Measurements from ENCODE around the gene GNG7.
"Not testable (repeated sequence)": the region's sequence is repeated elsewhere in the genome, so short reads cannot be mapped to it uniquely, and the experiment has no call there.

Gene GNG7

GRCh38 chr19:2495651-2496316 lies 206.7 kb downstream of the GNG7 start:
- no peak for DNase-seq

DNA sequence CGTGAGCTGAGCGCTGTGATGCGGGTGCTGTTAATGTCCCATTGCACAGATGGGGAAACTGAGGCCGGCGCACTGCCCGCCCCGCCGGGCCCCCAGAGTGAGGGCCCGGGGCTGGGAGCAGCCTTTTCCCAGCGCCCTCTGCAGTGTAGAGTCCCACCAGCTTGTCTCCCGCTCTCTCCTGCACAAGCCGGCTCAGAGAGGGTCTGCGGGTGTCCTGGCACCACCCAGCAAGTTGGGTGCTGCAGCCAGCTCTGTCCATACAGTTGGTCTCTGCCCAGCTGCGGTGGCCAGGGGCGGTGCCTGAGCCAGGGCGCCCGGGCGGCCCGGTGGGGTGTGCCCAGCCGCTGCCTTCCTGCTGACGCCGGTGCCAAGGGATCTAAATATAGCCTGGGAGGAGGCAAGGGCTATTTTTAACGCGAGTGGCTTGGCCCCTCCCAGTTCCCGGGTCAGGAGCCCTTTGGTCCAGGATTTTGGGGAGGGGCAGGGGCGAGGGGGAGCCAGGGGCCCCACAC lies 207.3 kb downstream of the GNG7 start:
- peak; percentile 24 for DNase-seq

- peak; percentile 67 for DNase-seq
Observed at GRCh38 chr19:2494447-2495129, 207.9 kb downstream of the GNG7 start.

GRCh38 chr19:2494084-2494446 lies 208.4 kb downstream of the GNG7 start:
- no peak for DNase-seq

GRCh38 chr19:2493448-2493847 lies 209.0 kb downstream of the GNG7 start:
- not testable (repeated sequence) for DNase-seq

DNA sequence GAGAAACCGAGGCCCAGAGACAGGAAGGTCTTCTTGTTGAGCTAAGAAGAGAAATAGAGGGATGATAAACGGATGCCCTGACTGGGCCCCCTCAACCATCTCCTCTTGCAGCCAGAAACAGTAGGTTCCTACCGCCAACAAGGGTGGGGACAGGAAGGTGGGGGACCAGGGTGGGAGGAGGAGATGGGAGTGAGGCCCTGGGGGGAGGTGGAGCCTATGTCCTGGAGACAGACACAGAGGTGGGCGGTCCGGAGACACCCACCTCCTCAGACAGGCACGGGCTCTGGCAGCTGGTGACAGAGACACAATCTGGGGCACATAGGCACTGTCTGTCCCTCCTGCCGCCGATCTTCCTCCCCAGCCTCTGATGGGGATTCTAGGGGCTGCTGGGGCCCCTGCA lies 209.6 kb downstream of the GNG7 start:
- DNase-seq, result no peak

- DNase-seq, result no peak
Observed at GRCh38 chr19:2491130-2491801, 211.2 kb downstream of the GNG7 start.

DNA sequence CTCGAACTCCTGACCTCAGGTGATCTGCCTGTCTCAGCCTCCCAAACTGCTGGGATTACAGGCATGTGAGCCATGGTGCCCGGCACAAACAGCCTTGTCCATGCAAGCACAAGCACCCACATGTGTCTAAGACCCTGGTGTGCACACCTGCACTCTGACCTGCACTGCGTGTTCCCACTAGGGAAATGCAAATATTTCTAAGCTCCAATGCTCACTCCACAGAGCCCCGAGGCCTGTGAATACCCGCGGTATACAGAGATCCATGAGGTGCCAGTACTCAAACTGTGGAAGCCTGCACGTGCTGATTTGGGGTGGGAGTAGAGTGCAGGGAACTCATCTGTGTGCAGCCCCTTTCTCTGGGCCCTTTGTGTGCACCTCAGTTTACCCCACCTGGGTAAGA lies 211.8 kb downstream of the GNG7 start:
- no peak for DNase-seq

DNA sequence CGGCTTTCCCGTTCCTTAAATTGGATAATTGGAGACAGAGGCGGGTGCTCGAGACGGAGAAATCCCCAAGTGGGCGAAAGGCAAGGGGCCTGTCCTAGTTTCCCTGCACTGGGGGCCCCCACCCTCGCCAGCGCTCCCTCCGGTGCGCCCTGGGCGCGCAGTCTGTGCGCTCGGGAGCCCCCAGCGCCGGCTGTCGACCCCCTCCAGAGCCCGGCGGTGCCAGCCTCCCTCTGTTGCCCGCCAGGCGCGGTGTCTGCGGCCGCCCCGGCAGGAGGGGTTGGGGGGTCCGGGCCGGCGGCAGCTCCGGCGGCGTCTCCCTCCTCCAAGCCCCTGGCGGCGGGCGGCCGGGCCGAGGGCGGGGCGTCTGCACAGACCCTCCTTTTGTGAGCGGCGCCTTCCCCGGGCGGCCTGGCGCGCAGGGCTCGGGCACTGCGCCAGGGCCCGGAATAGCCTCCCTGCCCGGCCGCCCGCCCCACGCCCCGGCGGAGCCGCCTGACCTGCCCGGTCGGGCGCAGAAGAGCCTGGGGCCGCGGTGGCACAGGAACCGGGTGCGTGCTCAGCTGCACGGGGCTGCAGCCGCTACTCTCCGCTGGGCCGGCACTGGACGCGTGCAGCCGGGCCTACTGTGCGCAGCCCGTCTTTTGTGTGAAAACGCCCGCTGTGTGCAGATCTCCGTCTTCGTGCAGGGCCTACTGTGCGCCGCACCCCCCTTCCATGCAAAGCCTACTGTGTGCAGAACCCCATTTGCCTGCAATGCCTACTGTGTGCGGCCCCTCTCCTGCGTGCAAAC lies 213.4 kb downstream of the GNG7 start:
- DNase-seq, result no peak

GRCh38 chr19:2488405-2488941 lies 214.0 kb downstream of the GNG7 start:
- no peak for DNase-seq

- no peak for DNase-seq
Observed at GRCh38 chr19:2487842-2488241, 214.7 kb downstream of the GNG7 start.

DNA sequence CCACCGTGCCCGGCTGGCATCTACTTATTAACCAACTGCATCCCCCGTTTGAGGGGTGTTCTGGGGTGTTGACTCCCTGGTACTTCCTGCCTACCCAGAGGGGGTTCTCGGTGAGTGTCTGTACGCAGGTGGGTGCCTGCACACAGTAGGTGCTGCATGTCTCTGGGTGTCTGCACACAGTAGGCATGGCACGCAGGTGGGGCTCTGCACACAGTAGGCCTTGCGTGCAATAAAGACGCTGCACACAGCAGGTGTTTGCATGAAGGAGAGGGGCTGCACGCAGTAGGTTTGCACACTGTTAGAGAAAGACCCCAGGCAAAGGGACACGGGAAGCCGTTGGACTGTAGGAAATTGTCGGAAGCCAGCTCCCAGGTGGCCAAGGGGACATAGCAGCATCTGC lies 215.4 kb downstream of the GNG7 start:
- DNase-seq, result no peak

- no peak for DNase-seq
Observed at GRCh38 chr19:2485428-2485827, 217.1 kb downstream of the GNG7 start.

- no peak for DNase-seq
Observed at GRCh38 chr19:2484178-2484937, 218.1 kb downstream of the GNG7 start.

- DNase-seq, result no peak
Observed at GRCh38 chr19:2483484-2484151, 218.9 kb downstream of the GNG7 start.

DNA sequence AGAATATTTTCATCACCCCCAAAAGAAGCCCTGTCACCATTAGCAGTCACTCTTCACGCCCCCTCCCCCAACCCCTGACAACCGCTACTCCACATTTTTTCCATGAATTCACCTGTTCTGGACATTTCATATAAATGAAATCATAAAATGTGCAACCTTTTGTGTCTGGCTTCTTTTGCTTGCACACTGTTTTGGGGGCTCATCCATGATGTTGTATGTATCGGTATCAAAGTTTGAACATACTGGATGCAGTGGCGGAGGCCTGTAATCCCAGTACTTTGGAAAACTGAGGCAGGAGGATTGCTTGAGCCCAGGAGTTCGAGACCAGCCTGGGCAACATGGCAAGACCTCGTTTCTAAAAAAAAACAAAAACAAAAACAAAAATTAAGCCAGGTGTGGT lies 219.4 kb downstream of the GNG7 start:
- no peak for DNase-seq

- DNase-seq, result no peak
Observed at GRCh38 chr19:2482354-2483038, 220.0 kb downstream of the GNG7 start.

DNA sequence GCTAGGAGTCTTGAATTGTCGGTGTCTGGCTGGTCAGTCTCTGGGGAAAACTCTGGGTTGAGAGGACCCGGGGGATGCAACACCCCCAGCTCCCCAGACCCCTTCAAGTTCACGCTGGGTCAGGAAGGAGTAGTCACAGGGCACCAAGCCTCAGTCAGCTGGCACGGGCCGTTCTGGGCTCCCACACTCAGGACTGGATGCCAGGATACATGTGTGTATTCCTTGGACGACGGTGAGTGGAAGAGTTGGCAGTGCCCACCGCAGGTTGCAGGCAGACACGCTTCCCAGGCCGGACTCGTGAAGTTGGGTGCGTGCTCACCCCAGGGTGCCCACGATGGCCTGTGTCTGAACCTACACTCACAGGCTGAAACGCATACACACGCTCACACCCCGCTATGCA lies 221.0 kb downstream of the GNG7 start:
- DNase-seq, result no peak

GRCh38 chr19:2479556-2480194 lies 222.8 kb downstream of the GNG7 start:
- DNase-seq, result peak; percentile 28
